ENCODE results near the gene STK33.

The STK33 gene

DNA sequence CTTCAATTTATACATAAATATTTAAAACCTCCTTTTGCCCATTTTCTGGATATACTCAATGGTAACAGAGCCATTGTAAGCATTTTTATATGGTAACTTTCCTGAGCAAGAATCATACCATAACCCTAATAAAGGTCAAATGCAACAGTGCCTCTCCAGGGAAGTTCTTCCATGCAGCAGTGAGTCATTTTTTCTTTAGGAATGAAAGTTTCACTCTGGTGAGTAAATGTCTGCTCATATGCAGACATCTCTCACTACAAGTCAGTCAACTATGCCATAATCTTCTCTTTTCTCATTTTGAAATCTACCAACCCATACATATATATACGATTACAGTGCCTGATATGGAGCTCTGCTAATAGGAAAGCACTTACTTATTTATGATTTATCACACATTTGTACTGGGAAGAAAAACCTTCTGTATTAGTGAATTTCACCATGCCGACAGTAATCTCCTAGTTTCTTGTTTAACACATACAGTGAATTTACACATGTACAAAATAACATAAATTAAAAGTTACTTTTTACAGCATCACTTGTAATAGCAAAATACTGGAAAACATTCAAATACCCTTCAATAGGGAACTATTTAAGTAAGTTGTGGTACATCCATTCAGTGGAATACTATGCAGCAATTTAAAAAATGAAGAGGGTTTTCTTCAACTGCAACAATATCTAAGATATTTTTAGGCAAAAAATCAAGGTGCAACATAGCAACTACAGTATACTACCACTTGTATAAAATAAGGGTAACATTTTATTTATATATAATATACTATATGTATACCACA lies 16.0 kb downstream of the STK33 start:
- in situ Hi-C loops (cut with HindIII; ENCODE audit: low pct_ligation_motif_present, low sequenced_read_pairs): no loop called here
- no peak overlapping the region for H3K4me3 ChIP-seq (ENCODE audit: low read depth, low read length)
- no peaks in the 10 kb centered on the region for H3K36me3 ChIP-seq (replicated peaks)
- no peak overlapping the region for H3K27ac ChIP-seq
- no peaks in the 10 kb centered on the region for H3K27me3 ChIP-seq (replicated peaks)
- TF ChIP-seq, protein P1, sequence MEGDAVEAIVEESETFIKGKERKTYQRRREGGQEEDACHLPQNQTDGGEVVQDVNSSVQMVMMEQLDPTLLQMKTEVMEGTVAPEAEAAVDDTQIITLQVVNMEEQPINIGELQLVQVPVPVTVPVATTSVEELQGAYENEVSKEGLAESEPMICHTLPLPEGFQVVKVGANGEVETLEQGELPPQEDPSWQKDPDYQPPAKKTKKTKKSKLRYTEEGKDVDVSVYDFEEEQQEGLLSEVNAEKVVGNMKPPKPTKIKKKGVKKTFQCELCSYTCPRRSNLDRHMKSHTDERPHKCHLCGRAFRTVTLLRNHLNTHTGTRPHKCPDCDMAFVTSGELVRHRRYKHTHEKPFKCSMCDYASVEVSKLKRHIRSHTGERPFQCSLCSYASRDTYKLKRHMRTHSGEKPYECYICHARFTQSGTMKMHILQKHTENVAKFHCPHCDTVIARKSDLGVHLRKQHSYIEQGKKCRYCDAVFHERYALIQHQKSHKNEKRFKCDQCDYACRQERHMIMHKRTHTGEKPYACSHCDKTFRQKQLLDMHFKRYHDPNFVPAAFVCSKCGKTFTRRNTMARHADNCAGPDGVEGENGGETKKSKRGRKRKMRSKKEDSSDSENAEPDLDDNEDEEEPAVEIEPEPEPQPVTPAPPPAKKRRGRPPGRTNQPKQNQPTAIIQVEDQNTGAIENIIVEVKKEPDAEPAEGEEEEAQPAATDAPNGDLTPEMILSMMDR (IDR thresholded peaks at IDR 0.05; ENCODE audit: low read depth, low read length, missing control alignments): no peak
- DNase-seq: no peak

DNA sequence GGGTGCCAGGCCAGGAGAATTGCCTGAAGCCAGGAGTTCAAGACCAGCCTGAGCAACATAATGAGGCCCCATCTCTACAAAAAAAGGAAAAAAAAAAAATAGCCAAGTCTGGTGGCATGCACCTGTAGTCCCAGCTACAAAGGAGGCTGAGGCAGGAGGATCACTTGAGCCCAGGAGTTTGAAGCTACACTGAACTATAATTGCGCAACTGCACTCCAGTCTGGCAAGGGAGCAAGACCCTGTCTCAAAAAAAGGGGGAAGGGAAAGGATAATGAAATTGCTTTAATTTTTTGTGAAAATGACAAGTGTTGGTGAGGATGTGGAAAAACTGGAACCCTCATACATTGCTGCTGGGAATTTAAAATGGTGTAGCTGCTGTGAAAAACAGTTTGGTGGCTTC lies 19.2 kb downstream of the STK33 start:
- Histone ChIP-seq H3K27me3 (replicated peaks) (no peaks in the 10 kb centered on the region), H3K4me3 (ENCODE audit: low read depth, low read length) (no peak overlapping the region), H3K36me3 (replicated peaks) (no peaks in the 10 kb centered on the region), H3K27ac (no peak overlapping the region)
- DNase-seq: no peak
- TF ChIP-seq, protein P1 (IDR thresholded peaks at IDR 0.05; ENCODE audit: low read depth, low read length, missing control alignments): no peak
- in situ Hi-C loops (cut with HindIII; ENCODE audit: low pct_ligation_motif_present, low sequenced_read_pairs): no loop called here

DNA sequence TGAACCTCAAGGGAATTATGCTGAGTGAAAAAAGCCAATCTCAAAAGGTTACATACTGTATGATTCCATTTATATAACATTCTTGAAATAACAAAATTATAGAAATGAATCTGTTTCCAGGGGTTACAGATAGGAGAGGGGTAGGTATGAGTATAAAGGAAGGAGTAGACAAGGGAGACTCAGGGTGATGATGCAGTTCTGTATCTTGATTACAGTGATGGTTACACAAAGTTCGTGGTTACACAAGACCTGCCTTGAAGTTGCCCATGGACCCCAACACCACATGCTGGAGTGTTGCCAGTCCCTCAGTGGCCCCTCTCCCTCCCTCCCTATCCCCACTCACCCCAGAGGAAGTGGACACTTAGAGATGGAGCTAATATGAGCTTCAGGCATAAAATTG lies 20.3 kb downstream of the STK33 start:
- no peaks in the 10 kb centered on the region for H3K27me3 ChIP-seq (replicated peaks)
- H3K4me3 ChIP-seq (ENCODE audit: low read depth, low read length): no peak overlapping the region
- DNase-seq: no peak
- in situ Hi-C loops (cut with HindIII; ENCODE audit: low pct_ligation_motif_present, low sequenced_read_pairs): no loop called here
- TF ChIP-seq, protein P1 (IDR thresholded peaks at IDR 0.05; ENCODE audit: low read depth, low read length, missing control alignments): no peak
- H3K36me3 ChIP-seq (replicated peaks): no peaks in the 10 kb centered on the region
- H3K27ac ChIP-seq: no peak overlapping the region

DNA sequence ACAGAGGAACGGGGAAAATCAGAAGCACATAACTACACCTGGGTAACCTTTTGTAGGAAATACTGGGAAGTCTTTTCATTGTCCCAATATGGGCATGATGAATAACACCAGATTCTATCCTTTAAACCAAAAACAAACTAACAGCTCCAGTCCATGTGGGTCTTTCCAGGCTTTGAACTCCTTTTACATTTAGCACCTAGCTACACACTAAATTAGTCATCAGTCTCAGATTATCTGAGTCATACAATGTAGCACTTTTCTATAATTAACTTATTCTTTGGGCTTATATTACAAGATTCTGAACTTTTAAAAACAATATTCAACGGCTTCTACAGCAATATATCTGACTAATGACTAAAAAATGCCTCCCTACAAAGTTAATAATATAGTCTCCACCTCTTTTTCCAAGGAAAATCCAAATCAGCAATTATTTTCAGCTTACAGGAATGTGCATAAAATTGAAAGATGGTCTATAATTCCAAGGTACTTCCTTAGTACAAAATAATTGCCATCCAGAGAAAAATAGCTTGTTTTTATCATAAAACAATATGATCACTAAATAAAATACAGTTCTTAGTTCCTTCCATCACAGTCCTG lies 26.3 kb downstream of the STK33 start:
- TF ChIP-seq, protein P1 (IDR thresholded peaks at IDR 0.05; ENCODE audit: low read depth, low read length, missing control alignments): no peak
- Histone ChIP-seq H3K4me3 (ENCODE audit: low read depth, low read length) (no peak overlapping the region), H3K27me3 (replicated peaks) (no peaks in the 10 kb centered on the region), H3K36me3 (replicated peaks) (no peaks in the 10 kb centered on the region), H3K27ac (no peak overlapping the region)
- DNase-seq: no peak
- in situ Hi-C loops (cut with HindIII; ENCODE audit: low pct_ligation_motif_present, low sequenced_read_pairs): no loop called here

DNA sequence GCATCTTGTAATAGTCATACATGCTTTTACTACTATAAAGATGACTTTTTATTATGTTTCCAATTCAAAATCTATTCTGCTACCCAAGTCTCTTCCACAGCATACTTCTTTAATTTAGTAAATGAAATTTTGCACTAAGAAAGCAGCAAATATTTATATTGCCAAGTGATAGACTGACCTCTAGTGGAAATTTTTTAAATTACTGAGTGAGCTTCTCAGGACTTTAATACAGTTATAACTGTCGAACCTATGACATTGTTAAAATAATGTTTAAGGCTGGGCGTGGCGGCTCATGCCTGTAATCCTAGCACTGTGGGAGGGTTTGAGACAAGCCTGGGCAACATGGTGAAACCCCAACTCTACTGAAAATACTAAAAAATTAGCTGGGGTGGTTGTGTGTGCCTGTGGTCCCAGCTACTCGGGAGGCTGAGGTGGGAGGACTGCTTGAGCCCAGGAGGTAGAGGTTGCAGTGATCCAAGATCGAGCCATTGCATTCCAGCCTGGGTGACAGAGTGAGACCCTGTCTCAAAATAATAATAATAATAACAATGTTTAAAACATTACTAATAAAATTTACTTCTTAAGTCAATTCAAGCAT lies 27.3 kb downstream of the STK33 start:
- Histone ChIP-seq H3K27me3 (replicated peaks) (no peaks in the 10 kb centered on the region), H3K36me3 (replicated peaks) (no peaks in the 10 kb centered on the region), H3K4me3 (ENCODE audit: low read depth, low read length) (no peak overlapping the region), H3K27ac (no peak overlapping the region)
- TF ChIP-seq, protein P1 (IDR thresholded peaks at IDR 0.05; ENCODE audit: low read depth, low read length, missing control alignments): peak; percentile 29
- peak; percentile 7 for DNase-seq
- in situ Hi-C loops (cut with HindIII; ENCODE audit: low pct_ligation_motif_present, low sequenced_read_pairs): no loop called here

Measured in brain microvascular endothelial cell (primary cell).